HG03159 (cell line): Measurements from ENCODE around the gene SH3GL2.

Source experiments
- ATAC-seq: cut with Tn5 transposase; IDR thresholded peaks from one replicate; pipeline ENCODE4 v1.9.1; 2021; ENCODE audit warnings: mild to moderate bottlenecking, moderate library complexity; ENCODE audit not compliant: unreplicated experiment

Gene SH3GL2

GRCh38 chr9:17609312-17610005 is 30.6 kb downstream of the SH3GL2 start:
- no peak for ATAC-seq

- no peak for ATAC-seq
Observed at GRCh38 chr9:17611342-17611741, 32.5 kb downstream of the SH3GL2 start.

- no peak for ATAC-seq
Observed at GRCh38 chr9:17611917-17612316, 33.1 kb downstream of the SH3GL2 start.

- no peak for ATAC-seq
Observed at GRCh38 chr9:17613758-17614157, 34.9 kb downstream of the SH3GL2 start.

GRCh38 chr9:17614250-17614649 is 35.4 kb downstream of the SH3GL2 start:
- no peak for ATAC-seq

GRCh38 chr9:17614903-17615302 is 36.0 kb downstream of the SH3GL2 start:
- ATAC-seq, result no peak

- ATAC-seq, result no peak
Observed at GRCh38 chr9:17622141-17622540, 43.3 kb downstream of the SH3GL2 start.

- ATAC-seq, result no peak
Observed at GRCh38 chr9:17622749-17623148, 43.9 kb downstream of the SH3GL2 start.

GRCh38 chr9:17623965-17624364 is 45.1 kb downstream of the SH3GL2 start:
- ATAC-seq, result no peak

GRCh38 chr9:17624571-17624970 is 45.7 kb downstream of the SH3GL2 start:
- no peak for ATAC-seq

GRCh38 chr9:17625644-17626388 is 47.0 kb downstream of the SH3GL2 start:
- ATAC-seq, result no peak

GRCh38 chr9:17627641-17628040 is 48.8 kb downstream of the SH3GL2 start:
- ATAC-seq, result no peak

- no peak for ATAC-seq
Observed at GRCh38 chr9:17628624-17629023, 49.8 kb downstream of the SH3GL2 start.

- ATAC-seq, result no peak
Observed at GRCh38 chr9:17630531-17630949, 51.7 kb downstream of the SH3GL2 start.

- no peak for ATAC-seq
Observed at GRCh38 chr9:17631396-17631795, 52.5 kb downstream of the SH3GL2 start.

- no peak for ATAC-seq
Observed at GRCh38 chr9:17632994-17633393, 54.1 kb downstream of the SH3GL2 start.

- no peak for ATAC-seq
Observed at GRCh38 chr9:17635115-17635890, 56.4 kb downstream of the SH3GL2 start.

- ATAC-seq, result no peak
Observed at GRCh38 chr9:17636349-17636748, 57.5 kb downstream of the SH3GL2 start.

- no peak for ATAC-seq
Observed at GRCh38 chr9:17636821-17637220, 58.0 kb downstream of the SH3GL2 start.

- no peak for ATAC-seq
Observed at GRCh38 chr9:17637229-17637628, 58.4 kb downstream of the SH3GL2 start.

GRCh38 chr9:17648516-17648915 is 69.7 kb downstream of the SH3GL2 start:
- ATAC-seq, result no peak

- no peak for ATAC-seq
Observed at GRCh38 chr9:17651725-17652124, 72.9 kb downstream of the SH3GL2 start.
